HepG2 (cell line): ENCODE data around the gene GATAD2B. TPM values are rescaled to one million over a fixed set of nuclear protein-coding genes. Genes with fewer than 3 reads are reported as not detected.

Experiments
- ELF3 ChIP-seq: IDR thresholded peaks from 2 replicates; pipeline ENCODE4 v1.6.1; 2016; ENCODE audit warnings: missing genetic modification reagents, missing compliant biosample characterization
- HIVEP1 ChIP-seq: sonication (generic); formaldehyde crosslinking; IDR thresholded peaks from 2 replicates; pipeline ENCODE4 v1.4.0; 2020; ENCODE audit warnings: mild to moderate bottlenecking, missing genetic modification reagents
- TEAD3 ChIP-seq: optimal IDR thresholded peaks from 2 replicates; pipeline ENCODE3; 2016; ENCODE audit warnings: borderline replicate concordance
- ZNF337 ChIP-seq: sonication (generic); formaldehyde crosslinking; IDR thresholded peaks from 2 replicates; pipeline ENCODE4 v1.5.1; 2020; ENCODE audit warnings: missing genetic modification reagents, low read depth, mild to moderate bottlenecking, borderline replicate concordance
- ZSCAN29 ChIP-seq: sonication (generic); formaldehyde crosslinking; conservative IDR thresholded peaks from 2 replicates; pipeline ENCODE4 v1.4.0; 2020; ENCODE audit warnings: mild to moderate bottlenecking, missing genetic modification reagents
- polyA plus RNA-seq, 8 experiments: library from polyadenylated mRNA; depleted of rRNA in 3 of 8; stranded (reverse) in 7 of 8; unstranded in 1 of 8; fragments of >200 nt; fragmentation: Illumina TruSeq in 4 of 8; extraction: Trizol in 4 of 8; gene quantifications; 2 replicates each; pipeline versions ENCODE4 v1.2.1 to v1.2.3, GENCODE V29; 2011 to 2016; ENCODE audit warnings: low read depth in 4 of 8, missing spikeins in 1 of 8, mixed read lengths in 1 of 8; ENCODE audit not compliant: insufficient read depth in 1 of 8
- total RNA-seq, 5 experiments: library from RNA; depleted of rRNA; stranded (reverse); fragments of >200 nt; fragmentation: Illumina TruSeq; extraction: Trizol; gene quantifications; 2 replicates each; pipeline ENCODE4 v1.2.3, GENCODE V29; 2016; ENCODE audit warnings: low read depth in 1 of 5
- TF ChIP-seq, protein P1 (sequence below): sonication (generic); formaldehyde crosslinking; IDR thresholded peaks from 2 replicates; pipeline ENCODE4 v1.4.0; 2020; ENCODE audit warnings: missing genetic modification reagents, borderline replicate concordance
- TF ChIP-seq, protein P2 (sequence below): IDR thresholded peaks from 2 replicates; pipeline ENCODE4 v1.6.1; 2012; ENCODE audit warnings: inconsistent platforms
- TF ChIP-seq, protein P3 (sequence below): IDR thresholded peaks from 2 replicates; pipeline ENCODE4 v1.4.0; 2020; ENCODE audit warnings: mild to moderate bottlenecking, missing genetic modification reagents
- TF ChIP-seq, protein P4 (sequence below): sonication (generic); formaldehyde crosslinking; IDR thresholded peaks from 2 replicates; pipeline ENCODE4 v1.5.1; 2020; ENCODE audit warnings: missing genetic modification reagents, mild to moderate bottlenecking, borderline replicate concordance
- TF ChIP-seq, protein P5 (sequence below): sonication (generic); formaldehyde crosslinking; IDR thresholded peaks from 2 replicates; pipeline ENCODE4 v1.5.0; 2020; ENCODE audit warnings: mild to moderate bottlenecking, missing genetic modification reagents
- TF ChIP-seq, protein P6 (sequence below): sonication (generic); formaldehyde crosslinking; IDR thresholded peaks from 2 replicates; pipeline ENCODE4 v1.4.0; 2020; ENCODE audit warnings: missing genetic modification reagents
- TF ChIP-seq, protein P7 (sequence below): fragments of 450-650 bp; IDR thresholded peaks from 2 replicates; pipeline ENCODE4 v1.6.1; 2017

The GATAD2B gene
- total and polyA plus RNA-seq, 2 of the 13 experiments (the other 11 are each of a cell fraction or from before 2014, with no cell fraction given), result 3.2 to 5.2 TPM

DNA sequence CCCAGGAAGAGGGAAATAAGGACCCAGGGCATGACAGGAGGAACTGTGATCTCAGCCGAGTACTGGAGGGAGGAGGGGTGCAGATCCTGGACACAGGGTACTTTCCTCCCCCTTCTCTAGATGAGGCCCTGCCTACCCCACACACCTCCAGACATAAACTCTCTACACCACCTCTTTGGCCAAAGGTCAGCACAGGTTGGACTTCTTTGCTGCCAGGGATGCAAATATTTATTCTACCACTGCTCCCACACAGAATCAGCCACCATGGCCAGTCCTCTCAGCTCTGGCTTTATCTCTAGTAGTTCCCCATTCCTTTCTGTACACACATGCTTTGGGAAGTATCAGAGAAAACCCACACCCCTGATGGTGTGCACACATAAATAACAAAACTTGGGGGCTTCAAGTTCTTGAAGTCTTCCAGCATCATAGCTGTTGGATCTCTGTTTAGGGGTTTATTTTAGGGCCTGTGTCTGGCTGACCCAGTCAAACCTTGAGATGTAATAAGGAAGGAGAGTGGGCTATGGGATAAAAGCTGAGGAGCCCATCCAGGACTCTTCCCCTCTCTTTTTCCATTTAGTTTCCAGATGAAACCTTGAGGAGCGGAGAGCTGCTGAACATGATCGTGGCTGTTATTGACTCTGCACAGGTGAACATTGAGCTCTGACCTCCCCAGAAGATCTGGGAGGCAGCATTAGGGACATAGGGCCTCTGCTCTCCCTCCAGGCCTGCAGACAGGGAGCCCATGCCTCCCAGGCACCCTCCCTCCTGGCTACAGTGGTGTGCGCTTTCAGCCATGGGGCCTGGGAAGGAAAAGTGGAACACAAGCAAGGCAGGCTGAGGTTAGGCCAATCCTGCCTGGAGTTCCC lies 154.2 kb downstream of the GATAD2B start (continued):
- TF ChIP-seq, protein P1, sequence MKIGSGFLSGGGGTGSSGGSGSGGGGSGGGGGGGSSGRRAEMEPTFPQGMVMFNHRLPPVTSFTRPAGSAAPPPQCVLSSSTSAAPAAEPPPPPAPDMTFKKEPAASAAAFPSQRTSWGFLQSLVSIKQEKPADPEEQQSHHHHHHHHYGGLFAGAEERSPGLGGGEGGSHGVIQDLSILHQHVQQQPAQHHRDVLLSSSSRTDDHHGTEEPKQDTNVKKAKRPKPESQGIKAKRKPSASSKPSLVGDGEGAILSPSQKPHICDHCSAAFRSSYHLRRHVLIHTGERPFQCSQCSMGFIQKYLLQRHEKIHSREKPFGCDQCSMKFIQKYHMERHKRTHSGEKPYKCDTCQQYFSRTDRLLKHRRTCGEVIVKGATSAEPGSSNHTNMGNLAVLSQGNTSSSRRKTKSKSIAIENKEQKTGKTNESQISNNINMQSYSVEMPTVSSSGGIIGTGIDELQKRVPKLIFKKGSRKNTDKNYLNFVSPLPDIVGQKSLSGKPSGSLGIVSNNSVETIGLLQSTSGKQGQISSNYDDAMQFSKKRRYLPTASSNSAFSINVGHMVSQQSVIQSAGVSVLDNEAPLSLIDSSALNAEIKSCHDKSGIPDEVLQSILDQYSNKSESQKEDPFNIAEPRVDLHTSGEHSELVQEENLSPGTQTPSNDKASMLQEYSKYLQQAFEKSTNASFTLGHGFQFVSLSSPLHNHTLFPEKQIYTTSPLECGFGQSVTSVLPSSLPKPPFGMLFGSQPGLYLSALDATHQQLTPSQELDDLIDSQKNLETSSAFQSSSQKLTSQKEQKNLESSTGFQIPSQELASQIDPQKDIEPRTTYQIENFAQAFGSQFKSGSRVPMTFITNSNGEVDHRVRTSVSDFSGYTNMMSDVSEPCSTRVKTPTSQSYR (CRISPR knock-in tag), result peak; percentile 75; the same call in 1 of the 2 replicates
- TF ChIP-seq, protein P2, sequence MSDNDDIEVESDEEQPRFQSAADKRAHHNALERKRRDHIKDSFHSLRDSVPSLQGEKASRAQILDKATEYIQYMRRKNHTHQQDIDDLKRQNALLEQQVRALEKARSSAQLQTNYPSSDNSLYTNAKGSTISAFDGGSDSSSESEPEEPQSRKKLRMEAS, result peak; percentile 30
- TF ChIP-seq, protein P3, sequence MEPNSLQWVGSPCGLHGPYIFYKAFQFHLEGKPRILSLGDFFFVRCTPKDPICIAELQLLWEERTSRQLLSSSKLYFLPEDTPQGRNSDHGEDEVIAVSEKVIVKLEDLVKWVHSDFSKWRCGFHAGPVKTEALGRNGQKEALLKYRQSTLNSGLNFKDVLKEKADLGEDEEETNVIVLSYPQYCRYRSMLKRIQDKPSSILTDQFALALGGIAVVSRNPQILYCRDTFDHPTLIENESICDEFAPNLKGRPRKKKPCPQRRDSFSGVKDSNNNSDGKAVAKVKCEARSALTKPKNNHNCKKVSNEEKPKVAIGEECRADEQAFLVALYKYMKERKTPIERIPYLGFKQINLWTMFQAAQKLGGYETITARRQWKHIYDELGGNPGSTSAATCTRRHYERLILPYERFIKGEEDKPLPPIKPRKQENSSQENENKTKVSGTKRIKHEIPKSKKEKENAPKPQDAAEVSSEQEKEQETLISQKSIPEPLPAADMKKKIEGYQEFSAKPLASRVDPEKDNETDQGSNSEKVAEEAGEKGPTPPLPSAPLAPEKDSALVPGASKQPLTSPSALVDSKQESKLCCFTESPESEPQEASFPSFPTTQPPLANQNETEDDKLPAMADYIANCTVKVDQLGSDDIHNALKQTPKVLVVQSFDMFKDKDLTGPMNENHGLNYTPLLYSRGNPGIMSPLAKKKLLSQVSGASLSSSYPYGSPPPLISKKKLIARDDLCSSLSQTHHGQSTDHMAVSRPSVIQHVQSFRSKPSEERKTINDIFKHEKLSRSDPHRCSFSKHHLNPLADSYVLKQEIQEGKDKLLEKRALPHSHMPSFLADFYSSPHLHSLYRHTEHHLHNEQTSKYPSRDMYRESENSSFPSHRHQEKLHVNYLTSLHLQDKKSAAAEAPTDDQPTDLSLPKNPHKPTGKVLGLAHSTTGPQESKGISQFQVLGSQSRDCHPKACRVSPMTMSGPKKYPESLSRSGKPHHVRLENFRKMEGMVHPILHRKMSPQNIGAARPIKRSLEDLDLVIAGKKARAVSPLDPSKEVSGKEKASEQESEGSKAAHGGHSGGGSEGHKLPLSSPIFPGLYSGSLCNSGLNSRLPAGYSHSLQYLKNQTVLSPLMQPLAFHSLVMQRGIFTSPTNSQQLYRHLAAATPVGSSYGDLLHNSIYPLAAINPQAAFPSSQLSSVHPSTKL (CRISPR knock-in tag), result peak; percentile 80
- 0 out of 2 replicates have a peak, but pooled peaks have one; percentile 46 for TF ChIP-seq ZSCAN29 (CRISPR knock-in tag)
- TF ChIP-seq ZNF337 (CRISPR knock-in tag), result no peak
- TF ChIP-seq, protein P4, sequence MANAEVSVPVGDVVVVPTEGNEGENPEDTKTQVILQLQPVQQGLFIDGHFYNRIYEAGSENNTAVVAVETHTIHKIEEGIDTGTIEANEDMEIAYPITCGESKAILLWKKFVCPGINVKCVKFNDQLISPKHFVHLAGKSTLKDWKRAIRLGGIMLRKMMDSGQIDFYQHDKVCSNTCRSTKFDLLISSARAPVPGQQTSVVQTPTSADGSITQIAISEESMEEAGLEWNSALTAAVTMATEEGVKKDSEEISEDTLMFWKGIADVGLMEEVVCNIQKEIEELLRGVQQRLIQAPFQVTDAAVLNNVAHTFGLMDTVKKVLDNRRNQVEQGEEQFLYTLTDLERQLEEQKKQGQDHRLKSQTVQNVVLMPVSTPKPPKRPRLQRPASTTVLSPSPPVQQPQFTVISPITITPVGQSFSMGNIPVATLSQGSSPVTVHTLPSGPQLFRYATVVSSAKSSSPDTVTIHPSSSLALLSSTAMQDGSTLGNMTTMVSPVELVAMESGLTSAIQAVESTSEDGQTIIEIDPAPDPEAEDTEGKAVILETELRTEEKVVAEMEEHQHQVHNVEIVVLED (CRISPR knock-in tag), result peak; percentile 17; the same call in 1 of the 2 replicates
- TF ChIP-seq, protein P5, sequence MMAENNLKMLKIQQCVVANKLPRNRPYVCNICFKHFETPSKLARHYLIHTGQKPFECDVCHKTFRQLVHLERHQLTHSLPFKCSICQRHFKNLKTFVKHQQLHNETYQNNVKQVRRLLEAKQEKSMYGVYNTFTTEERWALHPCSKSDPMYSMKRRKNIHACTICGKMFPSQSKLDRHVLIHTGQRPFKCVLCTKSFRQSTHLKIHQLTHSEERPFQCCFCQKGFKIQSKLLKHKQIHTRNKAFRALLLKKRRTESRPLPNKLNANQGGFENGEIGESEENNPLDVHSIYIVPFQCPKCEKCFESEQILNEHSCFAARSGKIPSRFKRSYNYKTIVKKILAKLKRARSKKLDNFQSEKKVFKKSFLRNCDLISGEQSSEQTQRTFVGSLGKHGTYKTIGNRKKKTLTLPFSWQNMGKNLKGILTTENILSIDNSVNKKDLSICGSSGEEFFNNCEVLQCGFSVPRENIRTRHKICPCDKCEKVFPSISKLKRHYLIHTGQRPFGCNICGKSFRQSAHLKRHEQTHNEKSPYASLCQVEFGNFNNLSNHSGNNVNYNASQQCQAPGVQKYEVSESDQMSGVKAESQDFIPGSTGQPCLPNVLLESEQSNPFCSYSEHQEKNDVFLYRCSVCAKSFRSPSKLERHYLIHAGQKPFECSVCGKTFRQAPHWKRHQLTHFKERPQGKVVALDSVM, result peak; percentile 56; the same call in 1 of the 2 replicates
- peak; percentile 50 for TF ChIP-seq ELF3 (CRISPR knock-in tag)
- no peak for TF ChIP-seq HIVEP1
- peak; percentile 78 for TF ChIP-seq TEAD3 (CRISPR knock-in tag)
- TF ChIP-seq, protein P6, sequence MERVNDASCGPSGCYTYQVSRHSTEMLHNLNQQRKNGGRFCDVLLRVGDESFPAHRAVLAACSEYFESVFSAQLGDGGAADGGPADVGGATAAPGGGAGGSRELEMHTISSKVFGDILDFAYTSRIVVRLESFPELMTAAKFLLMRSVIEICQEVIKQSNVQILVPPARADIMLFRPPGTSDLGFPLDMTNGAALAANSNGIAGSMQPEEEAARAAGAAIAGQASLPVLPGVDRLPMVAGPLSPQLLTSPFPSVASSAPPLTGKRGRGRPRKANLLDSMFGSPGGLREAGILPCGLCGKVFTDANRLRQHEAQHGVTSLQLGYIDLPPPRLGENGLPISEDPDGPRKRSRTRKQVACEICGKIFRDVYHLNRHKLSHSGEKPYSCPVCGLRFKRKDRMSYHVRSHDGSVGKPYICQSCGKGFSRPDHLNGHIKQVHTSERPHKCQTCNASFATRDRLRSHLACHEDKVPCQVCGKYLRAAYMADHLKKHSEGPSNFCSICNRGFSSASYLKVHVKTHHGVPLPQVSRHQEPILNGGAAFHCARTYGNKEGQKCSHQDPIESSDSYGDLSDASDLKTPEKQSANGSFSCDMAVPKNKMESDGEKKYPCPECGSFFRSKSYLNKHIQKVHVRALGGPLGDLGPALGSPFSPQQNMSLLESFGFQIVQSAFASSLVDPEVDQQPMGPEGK, result peak; percentile 78
- TF ChIP-seq, protein P7, sequence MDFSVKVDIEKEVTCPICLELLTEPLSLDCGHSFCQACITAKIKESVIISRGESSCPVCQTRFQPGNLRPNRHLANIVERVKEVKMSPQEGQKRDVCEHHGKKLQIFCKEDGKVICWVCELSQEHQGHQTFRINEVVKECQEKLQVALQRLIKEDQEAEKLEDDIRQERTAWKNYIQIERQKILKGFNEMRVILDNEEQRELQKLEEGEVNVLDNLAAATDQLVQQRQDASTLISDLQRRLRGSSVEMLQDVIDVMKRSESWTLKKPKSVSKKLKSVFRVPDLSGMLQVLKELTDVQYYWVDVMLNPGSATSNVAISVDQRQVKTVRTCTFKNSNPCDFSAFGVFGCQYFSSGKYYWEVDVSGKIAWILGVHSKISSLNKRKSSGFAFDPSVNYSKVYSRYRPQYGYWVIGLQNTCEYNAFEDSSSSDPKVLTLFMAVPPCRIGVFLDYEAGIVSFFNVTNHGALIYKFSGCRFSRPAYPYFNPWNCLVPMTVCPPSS, result no peak
